ENCODE results near the gene STARD13.

The STARD13 gene

DNA sequence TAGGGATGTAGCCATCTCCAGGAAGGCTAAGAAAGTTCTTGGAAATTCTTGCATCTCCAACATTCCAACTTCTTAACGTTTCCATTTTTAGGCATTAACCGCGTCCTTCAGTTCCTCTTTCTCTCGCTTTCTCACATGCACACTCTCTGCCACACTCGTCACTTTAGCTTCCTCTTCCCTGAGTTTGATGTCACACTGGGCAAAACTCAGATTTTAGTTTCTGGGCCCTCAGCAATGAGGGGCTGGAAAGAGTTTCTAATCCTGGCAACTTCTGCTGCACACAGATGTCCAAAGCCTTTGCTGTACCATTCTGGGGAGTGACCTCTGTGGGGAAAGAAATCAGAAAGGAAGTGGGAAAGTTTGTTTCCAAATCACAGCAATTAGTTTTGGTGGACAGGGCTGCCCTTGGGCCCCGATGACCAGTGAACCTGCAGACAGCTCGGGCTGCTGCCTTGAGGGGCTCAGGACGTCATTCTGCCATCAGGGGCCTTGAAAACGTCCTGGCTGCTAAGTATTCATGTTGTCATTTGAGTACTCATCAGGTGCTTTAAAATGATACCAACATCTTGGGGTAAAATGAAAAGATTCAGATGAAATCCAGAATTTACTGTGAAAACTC is 180.1 kb downstream of the STARD13 start:
- Histone ChIP-seq H3K4me2 (peak overlapping the region; percentile 11; the same call in 1 of the 2 replicates), H3K4me1 (peaks cover 6% of the 10 kb centered on the region; the same call in 1 of the 2 replicates), H3K9ac (no peak overlapping the region), H3K27ac (no peak overlapping the region), H3K36me3 (no peaks in the 10 kb centered on the region), H3K4me3 (no peak overlapping the region), H3K27me3 (no peaks in the 10 kb centered on the region), H3K9me3 (no peaks in the 10 kb centered on the region), H4K20me1 (no peaks in the 10 kb centered on the region)
- TF ChIP-seq Cebpa-rat (IDR thresholded peaks at IDR 0.05), result no peak

- H3K9ac ChIP-seq, result no peak overlapping the region
- H3K27ac ChIP-seq, result no peak overlapping the region
- no peak overlapping the region for H3K4me2 ChIP-seq
- H3K36me3 ChIP-seq, result no peaks in the 10 kb centered on the region
- 0 out of 2 replicates have a peak, but pooled peaks cover 6% of the 10 kb centered on the region for H3K4me1 ChIP-seq
- no peak for TF ChIP-seq Cebpa-rat (IDR thresholded peaks at IDR 0.05)
- H3K9me3 ChIP-seq, result no peaks in the 10 kb centered on the region
- no peak overlapping the region for H3K4me3 ChIP-seq
- no peaks in the 10 kb centered on the region for H4K20me1 ChIP-seq
- no peaks in the 10 kb centered on the region for H3K27me3 ChIP-seq
These were observed 182.1 kb downstream of the STARD13 start for GRCh38 chr13:33103457-33103856.

DNA sequence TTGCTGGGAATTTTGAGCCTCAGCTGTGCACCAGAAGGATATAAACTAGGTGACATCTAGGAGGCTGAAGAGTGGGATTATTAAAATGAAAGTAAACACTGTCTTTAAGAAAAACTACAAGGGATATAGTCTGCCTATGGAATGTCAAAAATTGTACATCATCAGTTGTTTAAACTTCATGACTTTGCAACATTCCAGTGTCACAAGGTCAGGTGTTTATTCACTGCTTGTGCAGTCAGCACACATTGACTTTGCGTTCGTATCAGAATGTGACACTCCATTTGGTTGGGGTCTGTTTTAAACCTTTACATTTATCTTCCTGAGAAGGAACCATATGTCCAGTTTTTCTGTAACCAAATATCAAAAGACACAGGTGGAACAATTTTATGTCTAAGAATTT is 183.7 kb downstream of the STARD13 start:
- no peak overlapping the region for H3K4me3 ChIP-seq
- no peak for TF ChIP-seq Cebpa-rat (IDR thresholded peaks at IDR 0.05)
- 0 out of 2 replicates have a peak, but pooled peaks cover 6% of the 10 kb centered on the region for H3K4me1 ChIP-seq
- no peaks in the 10 kb centered on the region for H3K27me3 ChIP-seq
- H3K9ac ChIP-seq, result no peak overlapping the region
- H4K20me1 ChIP-seq, result no peaks in the 10 kb centered on the region
- H3K27ac ChIP-seq, result no peak overlapping the region
- H3K36me3 ChIP-seq, result no peaks in the 10 kb centered on the region
- H3K9me3 ChIP-seq, result no peaks in the 10 kb centered on the region; the same call in 1 of the 2 replicates
- H3K4me2 ChIP-seq, result no peak overlapping the region

- Histone ChIP-seq H3K9ac (no peak overlapping the region), H3K4me3 (no peak overlapping the region), H3K4me2 (no peak overlapping the region), H4K20me1 (no peaks in the 10 kb centered on the region), H3K36me3 (no peaks in the 10 kb centered on the region), H3K27me3 (no peaks in the 10 kb centered on the region), H3K4me1 (0 out of 2 replicates have a peak, but pooled peaks cover 6% of the 10 kb centered on the region), H3K9me3 (no peaks in the 10 kb centered on the region; the same call in 1 of the 2 replicates), H3K27ac (no peak overlapping the region)
- no peak for TF ChIP-seq Cebpa-rat (IDR thresholded peaks at IDR 0.05)
These were observed 184.7 kb downstream of the STARD13 start for GRCh38 chr13:33100886-33101285.

- no peaks in the 10 kb centered on the region for H3K27me3 ChIP-seq
- no peak overlapping the region for H3K4me2 ChIP-seq
- no peaks in the 10 kb centered on the region; the same call in 1 of the 2 replicates for H3K9me3 ChIP-seq
- H3K4me3 ChIP-seq, result no peak overlapping the region
- H3K27ac ChIP-seq, result no peak overlapping the region
- H3K36me3 ChIP-seq, result no peaks in the 10 kb centered on the region
- no peak overlapping the region for H3K9ac ChIP-seq
- TF ChIP-seq Cebpa-rat (IDR thresholded peaks at IDR 0.05), result no peak
- H3K4me1 ChIP-seq, result no peaks in the 10 kb centered on the region
- no peaks in the 10 kb centered on the region for H4K20me1 ChIP-seq
These were observed 185.7 kb downstream of the STARD13 start for GRCh38 chr13:33099860-33100259.

DNA sequence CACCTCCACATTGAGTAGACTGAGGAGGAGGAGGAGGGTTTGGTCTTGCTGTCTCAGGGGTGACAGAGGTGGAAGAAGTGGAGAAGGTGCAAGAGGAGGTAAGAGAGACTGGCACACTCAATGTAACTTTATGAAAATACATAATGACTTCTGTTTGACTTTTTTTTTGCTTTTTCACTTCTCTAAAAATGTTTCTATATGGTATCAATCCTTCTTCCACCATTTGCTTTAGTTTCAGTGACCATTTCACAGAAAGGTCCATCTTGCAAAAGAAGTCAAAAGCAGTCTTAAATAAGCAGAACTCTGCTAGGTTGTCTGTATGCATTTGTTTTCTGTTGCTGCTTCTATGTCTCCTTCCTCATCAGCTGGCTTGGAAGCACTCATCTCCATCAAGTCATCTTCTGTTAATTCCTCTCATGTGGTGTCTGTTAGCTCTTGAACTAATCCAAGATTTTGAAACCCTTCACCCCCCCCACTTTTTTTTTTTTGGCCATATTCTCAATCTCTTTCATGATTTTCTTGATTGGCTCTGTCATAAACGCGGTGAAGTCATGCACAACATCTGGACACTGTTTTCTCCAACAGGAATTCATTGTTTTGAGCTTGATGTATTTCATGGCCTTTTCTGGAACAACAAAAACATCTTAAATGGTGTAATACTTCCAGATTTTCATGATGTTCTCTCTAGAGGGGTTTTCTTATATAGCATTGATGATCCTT is 188.5 kb downstream of the STARD13 start:
- Histone ChIP-seq H3K27ac (no peak overlapping the region), H3K9ac (no peak overlapping the region), H3K36me3 (no peaks in the 10 kb centered on the region), H3K4me3 (no peak overlapping the region), H4K20me1 (no peaks in the 10 kb centered on the region), H3K4me1 (no peaks in the 10 kb centered on the region), H3K9me3 (no peaks in the 10 kb centered on the region; the same call in 1 of the 2 replicates), H3K4me2 (no peak overlapping the region), H3K27me3 (no peaks in the 10 kb centered on the region)
- no peak for TF ChIP-seq Cebpa-rat (IDR thresholded peaks at IDR 0.05)

DNA sequence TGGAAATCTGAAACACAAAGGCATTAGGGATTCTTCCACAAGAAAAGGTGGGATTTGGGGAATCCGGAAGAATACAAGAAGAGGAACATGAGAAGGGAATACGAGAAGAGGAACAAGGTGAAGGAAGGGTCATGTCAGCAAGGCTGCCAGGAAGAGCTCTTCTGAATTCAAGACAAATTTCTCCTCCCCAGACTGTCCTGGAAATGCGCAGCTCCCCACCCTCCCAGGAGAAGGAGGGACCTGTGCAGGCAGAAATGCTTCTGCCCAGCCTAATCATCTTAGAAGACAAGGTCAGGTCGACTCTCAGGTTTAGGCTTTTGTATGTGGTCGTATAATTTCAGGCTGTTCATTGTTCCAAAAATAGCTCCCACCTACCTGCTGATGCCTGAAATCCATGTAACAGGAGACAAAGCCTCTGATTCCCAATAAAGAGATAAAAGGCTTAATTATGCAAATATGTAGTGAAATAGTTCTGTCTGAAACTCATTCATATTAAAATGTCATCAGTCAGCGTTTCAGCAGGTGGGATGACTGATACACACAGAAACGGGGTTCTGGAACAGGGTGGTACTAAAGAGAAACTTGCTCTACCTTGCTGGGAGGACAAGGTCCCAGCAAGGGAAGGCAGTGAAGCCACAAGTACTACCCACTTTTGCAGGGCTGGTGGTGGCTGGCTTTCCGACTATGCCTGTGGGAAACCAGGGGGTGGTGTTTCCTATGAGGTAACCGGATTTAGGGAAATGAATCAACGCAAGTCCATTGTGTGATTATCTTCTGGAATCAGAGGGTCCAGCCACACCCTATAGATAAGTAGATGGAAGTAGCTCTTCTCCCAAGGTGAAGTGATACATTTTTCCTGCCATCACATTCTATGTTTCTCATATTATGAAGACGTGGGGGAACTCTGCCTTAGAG is 193.2 kb downstream of the STARD13 start:
- no peak overlapping the region for H3K9ac ChIP-seq
- no peak overlapping the region for H3K4me2 ChIP-seq
- no peak for TF ChIP-seq Cebpa-rat (IDR thresholded peaks at IDR 0.05)
- H3K9me3 ChIP-seq, result no peaks in the 10 kb centered on the region
- no peaks in the 10 kb centered on the region for H4K20me1 ChIP-seq
- H3K4me3 ChIP-seq, result no peak overlapping the region
- no peak overlapping the region for H3K27ac ChIP-seq
- no peaks in the 10 kb centered on the region for H3K36me3 ChIP-seq
- H3K4me1 ChIP-seq, result no peaks in the 10 kb centered on the region
- H3K27me3 ChIP-seq, result no peaks in the 10 kb centered on the region

DNA sequence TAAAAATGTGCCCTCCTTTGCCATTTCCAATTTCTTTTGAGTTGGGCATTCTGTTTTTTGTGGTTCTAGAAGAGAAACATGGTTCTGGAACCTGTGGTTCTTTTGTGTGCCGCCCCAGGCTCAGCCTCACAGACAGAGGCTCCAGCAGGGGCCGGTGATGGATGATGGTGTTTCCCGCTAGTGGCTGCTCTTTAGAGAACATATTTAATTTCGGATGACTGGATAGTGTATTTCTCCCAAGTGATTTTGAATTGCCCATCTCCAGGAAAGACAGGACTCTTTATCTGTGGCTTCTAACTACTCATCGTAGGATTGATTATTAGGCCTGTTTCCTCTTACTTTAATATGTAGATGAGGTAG is 194.2 kb downstream of the STARD13 start:
- Histone ChIP-seq H3K4me1 (no peaks in the 10 kb centered on the region), H3K4me3 (no peak overlapping the region), H3K9me3 (no peaks in the 10 kb centered on the region), H3K9ac (no peak overlapping the region), H3K36me3 (no peaks in the 10 kb centered on the region), H4K20me1 (no peaks in the 10 kb centered on the region), H3K27ac (no peak overlapping the region), H3K4me2 (no peak overlapping the region), H3K27me3 (no peaks in the 10 kb centered on the region)
- no peak for TF ChIP-seq Cebpa-rat (IDR thresholded peaks at IDR 0.05)

DNA sequence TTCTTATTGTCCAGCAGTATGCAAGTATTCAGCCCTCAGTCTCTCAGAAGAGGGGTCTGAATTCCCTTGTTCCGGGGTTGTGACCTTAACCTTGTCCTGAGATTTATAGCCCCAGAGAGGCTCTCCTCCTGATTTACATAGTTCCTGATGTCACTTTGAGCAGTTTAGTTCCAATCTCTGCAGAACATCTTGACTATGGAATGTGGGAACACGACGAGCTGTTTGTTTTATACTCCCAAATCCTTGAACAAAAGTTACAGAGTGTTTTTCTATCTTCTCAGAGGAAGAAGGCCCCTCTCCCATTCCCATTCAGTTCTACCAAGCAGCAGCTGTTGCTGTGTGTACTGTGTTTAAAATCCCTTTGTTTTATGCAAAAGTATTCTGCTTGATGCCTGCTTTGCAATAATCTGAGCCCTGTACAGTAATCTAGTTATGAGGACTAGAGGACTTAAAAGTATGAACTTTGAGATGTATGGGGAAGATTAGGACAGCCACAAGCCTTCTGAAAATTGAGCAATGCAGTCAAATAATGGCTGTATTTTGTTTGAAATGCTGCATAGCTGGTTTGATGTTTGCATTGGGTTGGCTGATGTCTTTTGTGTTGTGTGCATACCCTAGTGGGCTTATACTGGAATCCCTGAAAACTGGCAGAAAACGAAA is 194.7 kb downstream of the STARD13 start:
- no peaks in the 10 kb centered on the region for H4K20me1 ChIP-seq
- H3K27ac ChIP-seq, result no peak overlapping the region
- no peaks in the 10 kb centered on the region for H3K9me3 ChIP-seq
- no peak overlapping the region for H3K9ac ChIP-seq
- no peak overlapping the region for H3K4me3 ChIP-seq
- TF ChIP-seq Cebpa-rat (IDR thresholded peaks at IDR 0.05), result no peak
- no peak overlapping the region for H3K4me2 ChIP-seq
- H3K36me3 ChIP-seq, result no peaks in the 10 kb centered on the region
- H3K27me3 ChIP-seq, result no peaks in the 10 kb centered on the region
- H3K4me1 ChIP-seq, result no peaks in the 10 kb centered on the region

Measured in BLaER1 (cell line).